Measurements from ENCODE around the gene CALR3.

DNA sequence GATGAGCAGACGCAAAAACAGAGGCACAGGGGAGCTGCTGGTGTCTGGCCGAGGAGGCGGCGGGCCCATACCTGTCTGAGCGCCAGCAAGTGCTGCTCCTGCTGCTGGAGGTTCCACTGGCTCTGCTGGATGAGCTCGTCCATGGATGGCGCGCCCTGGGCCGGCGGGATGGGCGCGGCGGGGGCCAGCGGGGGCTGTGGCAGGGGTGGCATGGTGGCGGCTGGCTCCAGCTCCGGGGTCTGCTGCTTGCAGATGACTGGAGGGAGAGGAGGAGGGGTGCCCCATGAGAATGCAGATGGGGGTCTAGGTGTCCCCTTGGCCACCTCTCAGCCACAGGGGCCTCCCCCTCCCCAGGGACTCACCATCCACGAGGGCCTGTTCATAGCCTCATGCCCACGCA is 39.4 kb upstream of the CALR3 start:
- TF ChIP-seq SIN3A (IDR thresholded peaks at IDR 0.05; ENCODE audit: borderline replicate concordance, insufficient read depth, low read length) (no peak), REST (IDR thresholded peaks at IDR 0.05; ENCODE audit: insufficient read depth in 1 of 2, low read depth in 2 of 2, low read length in 2 of 2) (no peak)
